GM18861 (cell line): Measurements from ENCODE around the gene CREG2.

ENCODE experiments used
- ATAC-seq: cut with Tn5 transposase; IDR thresholded peaks from one replicate; pipeline ENCODE4 v1.9.1; 2021; ENCODE audit not compliant: unreplicated experiment

The CREG2 gene, protein sequence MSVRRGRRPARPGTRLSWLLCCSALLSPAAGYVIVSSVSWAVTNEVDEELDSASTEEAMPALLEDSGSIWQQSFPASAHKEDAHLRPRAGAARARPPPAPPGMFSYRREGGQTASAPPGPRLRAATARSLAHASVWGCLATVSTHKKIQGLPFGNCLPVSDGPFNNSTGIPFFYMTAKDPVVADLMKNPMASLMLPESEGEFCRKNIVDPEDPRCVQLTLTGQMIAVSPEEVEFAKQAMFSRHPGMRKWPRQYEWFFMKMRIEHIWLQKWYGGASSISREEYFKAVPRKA

DNA sequence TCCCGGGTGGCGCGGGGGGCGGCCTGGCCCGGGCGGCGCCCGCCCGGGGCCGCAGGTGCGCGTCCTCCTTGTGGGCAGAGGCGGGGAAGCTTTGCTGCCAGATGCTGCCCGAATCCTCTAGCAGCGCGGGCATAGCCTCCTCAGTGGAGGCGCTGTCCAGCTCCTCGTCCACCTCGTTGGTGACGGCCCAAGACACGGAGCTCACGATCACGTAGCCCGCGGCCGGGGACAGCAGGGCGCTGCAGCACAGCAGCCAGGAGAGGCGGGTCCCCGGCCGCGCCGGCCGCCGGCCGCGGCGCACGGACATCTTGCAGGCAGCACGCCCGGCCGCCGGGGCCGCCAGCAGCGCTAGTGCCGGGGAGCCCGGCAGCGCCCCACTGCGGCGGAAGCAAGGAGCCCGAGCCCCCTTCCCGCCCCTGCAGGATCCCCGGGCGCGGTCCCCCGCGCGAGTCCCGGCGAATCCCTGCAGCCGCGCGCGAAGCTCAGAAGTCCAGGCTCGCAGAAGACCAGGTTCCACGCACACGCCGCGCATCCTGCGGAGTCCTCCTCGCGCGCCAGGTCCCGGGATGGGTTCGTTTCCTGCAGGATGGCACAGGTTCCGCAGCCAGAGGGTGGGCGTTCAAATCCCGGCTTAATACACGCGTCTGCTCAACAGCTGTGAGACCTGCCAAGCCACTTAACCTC, at the start of gene CREG2:
Gene CREG2 (minus strand): TSS at position 353 of the 684 bp plus-strand sequence. CDS start 46 bp downstream, at position 307.
- ATAC-seq, result no peak

DNA sequence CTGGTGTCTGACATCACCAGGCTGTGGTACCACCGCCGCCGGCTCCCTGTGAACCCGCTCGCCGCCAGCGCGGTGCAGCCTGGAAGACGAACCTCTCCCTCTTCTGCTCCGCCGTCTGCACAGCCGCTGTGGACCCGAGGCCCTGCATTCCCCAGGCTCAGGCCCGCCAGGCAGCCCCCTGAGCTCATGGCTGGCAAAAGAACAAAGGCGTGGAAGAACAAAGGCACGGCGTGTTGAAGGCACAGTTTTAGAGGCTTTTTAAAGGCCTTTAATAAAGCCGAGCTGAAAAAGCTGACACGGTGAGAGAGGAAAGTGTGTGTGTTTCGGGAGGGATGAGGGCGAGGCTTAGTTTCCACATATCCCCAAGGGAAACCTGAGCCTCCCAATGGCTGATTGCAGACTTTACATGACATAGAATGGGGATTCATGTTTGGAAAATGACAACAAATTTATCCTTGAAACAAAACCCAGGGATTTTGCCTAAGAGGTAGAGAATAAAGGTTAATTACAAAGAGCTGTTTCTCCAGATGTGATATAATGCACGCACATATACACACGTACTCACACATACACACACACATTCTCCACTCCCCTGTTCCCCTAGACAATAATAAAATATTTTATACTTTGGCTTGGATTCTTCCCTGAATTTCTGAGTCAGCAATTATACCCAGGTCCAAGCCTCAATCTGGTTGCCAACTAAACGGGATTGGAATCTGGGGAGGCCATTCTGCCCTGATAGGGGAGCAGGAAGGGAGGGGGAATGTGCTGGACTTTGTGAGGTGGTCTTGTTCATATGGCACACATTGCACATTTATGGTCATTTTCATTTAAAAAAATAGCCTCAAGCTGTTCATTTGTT, 47.9 kb upstream of the CREG2 start:
- no peak for ATAC-seq

DNA sequence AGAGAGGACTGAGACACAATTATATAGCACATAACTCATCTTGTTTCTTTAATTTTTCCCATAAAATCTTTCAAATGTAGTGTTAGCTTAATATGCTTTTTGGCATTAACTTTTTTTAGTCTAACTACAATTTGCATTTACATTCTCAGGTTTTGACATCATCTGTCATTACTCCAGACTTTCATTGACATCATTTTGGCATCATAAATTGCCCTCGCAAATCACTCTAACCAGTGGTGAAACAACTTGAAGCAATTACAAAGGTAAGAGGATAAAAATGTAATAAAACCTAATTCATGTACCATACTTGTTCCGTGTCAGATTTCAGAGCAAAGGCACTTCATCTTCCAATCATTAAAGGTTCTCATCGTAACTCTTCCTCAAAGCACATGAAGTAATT, 46.2 kb upstream of the CREG2 start:
- no peak for ATAC-seq

DNA sequence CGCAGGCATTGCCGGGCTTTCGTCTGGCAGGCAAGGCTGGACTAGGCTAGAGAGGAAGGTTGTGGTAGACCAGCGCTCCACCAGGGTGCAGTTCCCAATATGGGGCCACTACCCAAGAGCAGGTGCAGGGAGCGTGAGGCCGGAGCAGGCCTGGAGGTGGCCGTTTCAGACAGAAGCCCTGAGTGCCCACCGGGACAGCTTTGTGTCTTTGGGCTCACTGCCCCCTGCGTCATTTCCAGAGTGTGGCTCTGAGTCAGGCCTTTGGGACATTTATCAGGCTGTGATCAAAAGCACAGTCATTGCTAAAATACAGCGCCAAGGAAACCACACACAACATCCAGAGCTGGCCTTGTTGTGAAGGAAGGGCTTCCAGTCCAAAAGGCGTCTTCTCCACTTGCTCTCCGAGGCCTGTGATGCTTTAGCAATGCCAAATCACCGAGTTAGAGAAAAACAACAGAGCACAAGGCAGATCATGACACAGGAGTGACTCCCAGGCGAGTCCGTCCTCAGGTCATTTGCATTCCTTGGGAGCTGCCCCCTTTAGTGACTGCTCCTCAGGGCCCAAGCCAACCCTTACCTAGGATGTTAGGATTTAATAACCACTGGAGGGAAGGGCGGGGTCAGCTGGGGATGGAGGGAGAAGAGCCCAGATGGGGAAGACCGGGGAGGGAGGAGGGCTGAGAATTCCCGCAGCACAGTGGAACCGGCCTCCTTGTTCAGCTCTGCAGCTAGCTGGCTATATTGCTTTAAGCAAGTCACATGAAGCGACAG, 45.3 kb upstream of the CREG2 start:
- no peak for ATAC-seq

DNA sequence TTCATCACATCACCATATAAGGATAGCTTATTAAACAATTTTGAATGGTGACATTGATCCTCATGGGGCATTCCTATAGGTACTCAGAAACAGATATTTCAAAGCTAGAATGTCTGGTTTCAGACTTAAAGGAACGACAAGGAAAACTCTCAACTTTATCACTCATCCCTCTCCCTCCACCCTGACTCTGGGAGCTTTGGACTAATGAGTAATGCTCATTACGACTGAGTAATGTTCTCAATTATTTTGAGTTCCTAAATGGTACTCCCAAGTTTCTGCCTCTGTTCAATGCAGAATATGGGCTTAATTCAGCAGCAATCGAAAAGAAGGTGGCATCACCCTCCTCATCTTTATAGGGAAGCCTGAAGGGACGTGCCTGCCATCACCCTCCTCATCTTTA, 44.2 kb upstream of the CREG2 start:
- no peak for ATAC-seq

DNA sequence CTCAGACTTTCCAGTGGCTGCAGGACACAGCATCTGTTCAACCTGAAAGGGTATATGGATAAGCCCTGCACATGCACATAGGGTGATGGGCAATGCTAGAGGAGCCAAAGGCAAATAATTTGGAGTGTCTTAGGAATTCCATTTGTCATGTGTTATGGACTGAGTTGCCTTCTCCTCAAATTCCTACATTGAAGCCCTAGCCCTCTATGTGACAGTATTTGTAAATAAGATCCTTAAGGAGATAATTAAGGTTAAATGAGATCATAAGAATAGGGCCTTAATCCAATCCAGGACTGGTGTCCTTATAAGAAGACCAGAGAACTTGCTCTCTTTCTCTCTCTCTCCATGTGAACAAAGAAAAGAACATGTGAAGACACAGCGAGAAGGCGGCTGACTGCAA, 42.9 kb upstream of the CREG2 start:
- no peak for ATAC-seq

DNA sequence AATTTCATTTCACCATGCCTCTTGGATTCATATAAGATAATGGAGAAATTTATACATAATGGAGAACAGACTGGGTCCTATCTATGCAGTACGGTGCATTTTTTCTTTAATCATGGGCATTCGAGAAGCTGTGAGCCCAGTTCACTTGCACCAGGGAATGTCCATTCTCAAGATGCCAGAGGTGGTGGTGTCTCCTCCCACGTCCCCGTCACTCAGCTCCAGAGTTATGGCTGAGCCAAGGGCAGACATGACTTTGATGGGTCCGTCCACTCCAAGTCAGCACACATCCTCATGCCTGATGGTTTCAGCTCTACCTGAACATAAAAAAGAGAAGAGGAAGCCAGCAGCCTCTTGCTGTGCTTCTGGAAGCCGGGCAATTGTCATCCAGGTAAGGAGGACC, 42.1 kb upstream of the CREG2 start:
- ATAC-seq, result no peak

DNA sequence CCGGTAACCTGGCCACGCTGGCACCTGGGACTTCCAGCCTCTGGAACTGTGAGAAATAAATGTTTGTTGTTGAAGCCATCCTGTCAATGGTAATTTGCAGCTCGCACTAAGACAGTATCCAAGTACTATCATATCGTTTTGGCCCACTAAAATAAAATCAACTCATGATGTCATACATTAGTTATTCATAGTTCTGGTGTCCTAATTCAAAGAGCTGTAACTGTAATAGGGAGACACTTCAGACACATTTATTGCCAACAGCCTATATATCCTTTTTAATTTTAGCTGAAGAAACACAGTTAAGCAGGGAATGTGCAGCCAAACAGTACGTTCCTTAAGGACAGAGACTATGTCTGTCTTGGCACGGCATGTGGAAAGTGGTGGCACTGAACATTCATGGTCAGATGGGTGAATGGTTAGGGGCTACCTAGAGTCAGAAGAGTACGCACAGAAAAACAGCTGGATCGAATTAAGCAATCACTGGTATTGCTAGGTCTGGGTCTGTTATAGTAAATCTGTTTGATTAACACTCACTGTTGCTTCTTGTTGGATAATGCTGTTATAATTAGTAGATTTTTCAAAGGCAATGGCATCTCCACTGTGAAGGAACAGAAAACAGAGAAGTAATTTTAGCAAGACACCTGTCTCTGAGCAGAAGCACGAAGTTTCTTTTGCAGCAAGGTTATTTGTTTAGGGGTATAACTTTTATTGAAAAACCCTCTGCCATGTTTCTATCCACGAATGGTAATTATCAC, 41.3 kb upstream of the CREG2 start:
- no peak for ATAC-seq

DNA sequence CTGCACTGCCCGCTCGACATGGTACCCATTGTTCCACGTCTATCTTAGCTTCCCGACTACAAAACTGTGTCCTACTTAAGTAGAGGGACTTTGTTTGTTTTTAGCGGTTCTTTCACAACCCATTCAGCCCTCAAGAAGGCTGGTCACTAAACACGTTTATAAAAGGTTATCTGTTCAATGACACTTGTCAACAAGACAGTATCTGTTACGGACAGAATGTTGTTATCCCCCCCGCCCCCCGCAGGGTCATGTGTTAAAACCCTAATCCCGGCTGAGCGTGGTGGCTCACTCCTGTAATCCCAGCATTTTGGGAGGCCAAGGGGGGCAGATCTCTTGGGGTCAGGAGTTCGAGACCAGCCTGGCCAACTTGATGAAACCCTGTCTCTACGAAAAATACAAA, 40.4 kb upstream of the CREG2 start:
- no peak for ATAC-seq

DNA sequence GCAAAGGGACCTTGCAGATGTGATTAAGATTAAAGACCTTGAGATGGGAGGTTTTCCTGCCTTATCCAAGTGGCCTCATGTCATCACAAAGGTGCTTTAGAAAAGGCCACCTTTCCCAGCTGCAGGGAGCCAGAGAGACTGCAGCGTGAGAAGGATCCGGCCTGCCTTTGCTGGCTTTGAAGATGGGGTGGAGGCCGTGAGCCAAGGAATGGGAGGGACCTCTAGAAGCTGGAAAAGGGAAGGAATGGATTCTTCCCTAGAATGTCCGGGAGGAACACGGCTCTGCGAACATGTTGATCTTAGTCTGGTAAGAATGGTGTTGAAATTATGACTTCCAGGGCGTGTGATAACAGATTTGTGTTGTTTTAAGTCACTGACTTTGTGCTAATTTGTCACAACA, 39.9 kb upstream of the CREG2 start:
- ATAC-seq, result no peak

DNA sequence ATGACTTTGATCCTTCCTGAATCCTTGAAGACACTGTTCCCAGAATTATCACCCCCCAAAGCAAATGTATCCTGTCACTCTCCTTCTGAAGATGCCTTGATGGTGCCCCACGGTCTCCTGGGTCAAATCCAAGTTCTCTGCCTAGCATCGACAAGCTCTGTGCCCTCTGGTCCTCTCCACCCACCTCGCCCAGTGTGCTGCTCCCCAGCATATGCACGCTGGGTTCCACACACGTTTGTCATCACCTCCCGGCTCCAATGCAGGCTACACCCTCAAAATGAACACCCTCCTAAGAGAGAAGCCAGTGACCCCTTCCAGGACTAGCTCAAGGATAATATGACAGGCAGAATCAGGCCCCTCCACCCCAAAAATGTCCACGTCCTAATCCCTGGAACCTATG, 39.5 kb upstream of the CREG2 start:
- ATAC-seq, result no peak

DNA sequence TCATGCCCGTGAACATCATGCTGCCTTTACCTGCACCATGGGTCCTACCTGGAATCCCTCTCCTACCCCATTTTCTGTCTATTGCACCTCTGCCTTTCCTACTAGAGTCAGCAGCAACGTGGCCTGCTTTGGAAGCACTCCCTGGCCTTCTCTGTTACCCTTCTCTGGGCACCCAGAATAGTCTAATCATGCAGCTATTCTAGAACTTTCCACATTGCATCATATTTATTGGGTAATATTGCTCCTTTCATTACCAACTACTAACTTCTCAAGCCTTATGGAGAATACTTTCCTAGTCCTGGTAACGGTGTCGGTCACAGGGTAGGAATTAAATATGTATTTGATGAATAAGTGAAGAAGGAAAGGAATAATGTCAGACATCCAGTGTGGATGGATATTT, 33.3 kb upstream of the CREG2 start:
- ATAC-seq, result no peak

DNA sequence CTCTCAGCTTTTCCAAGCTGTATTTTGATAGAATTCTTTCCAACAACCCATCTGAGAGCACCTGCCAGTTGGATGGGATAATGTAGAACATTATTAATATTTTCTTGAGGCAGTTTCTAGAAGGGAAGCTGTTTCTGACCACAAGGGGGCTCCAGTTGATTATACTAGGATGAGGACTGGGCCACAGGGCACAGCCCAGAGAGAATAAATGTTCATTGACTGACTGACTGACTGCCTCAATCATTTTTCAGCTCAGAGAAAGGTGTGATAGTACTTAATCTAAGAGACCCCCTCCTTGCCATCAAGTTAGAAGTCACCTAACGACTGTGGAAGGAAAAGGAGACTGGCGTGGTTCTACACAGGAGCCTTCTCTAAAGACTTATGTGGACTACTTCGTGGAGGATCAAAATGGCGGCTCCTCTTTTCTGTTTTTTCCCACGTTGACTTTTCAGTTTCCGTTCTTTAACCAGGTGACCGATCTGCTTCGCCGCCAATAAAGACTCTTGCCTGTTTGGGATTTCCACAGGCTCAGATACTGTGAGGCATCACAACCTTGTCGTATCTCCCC, 31.9 kb upstream of the CREG2 start:
- no peak for ATAC-seq

DNA sequence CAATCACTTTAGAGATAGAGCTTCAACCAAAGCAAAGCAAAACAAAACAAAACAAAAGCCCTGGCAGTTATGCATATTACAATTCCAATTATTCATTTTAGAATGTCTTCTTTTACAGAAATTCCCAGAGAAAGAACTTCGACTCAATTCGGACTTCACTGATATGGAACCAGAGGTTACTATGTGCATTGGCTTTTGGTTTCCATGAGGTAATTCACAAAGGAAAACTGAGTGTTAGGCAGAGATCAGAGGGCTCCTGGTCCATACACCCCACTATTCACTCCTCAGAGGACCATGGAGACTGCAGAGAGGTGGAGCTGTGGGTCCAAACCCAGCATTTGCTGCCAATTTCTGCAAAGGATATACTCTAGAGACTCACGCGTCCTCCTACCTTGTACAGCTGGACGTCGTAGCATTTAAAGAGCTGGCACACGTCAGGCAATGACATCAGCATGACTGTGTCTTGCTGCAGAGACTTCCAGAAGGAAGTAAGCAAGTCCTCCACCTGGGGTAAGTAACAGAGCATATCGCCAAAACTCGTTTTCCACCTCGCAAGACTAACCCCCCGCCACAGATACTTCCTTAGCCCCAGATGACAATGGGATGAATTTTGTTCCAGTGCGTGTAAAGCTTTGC, 31.3 kb upstream of the CREG2 start:
- no peak for ATAC-seq

DNA sequence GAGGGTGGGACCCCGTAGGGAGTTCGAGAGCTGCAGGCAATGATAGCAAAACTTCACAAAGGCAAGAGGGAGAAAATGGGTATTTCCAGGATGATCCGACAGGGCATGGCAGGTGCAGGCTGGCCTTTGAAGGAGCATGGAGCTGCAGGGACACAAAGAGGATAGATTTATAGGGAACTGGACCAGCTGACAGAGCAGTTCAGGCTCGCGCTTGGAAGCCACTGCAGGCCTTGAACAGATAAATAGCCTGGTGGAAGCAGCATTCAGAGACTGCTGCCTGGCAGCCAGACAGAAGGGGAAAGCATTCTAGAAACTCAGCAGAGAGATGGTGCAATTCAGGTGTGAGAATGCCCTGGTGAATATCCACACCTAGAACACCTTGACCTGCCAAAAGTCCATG, 29.3 kb upstream of the CREG2 start:
- ATAC-seq, result no peak

DNA sequence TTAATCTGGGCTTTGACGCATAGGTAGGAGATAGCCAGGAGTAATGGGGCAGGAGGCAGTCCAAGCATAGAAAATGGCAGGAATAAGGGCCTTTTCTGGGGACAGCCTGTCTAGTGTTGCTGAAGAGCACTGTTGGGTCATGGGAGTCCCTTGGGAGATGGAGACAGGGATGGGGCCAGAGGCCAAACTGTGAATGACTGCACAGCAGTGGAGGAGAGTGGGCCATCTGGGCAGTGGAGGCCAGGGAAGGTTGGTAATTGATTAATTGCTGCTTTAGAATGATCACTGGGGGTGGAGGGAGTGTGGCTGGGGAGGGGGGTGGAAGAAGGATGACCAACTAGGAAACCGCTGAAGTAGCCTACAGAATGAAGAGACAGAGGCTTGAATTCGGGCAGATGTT, 28.6 kb upstream of the CREG2 start:
- ATAC-seq, result no peak

DNA sequence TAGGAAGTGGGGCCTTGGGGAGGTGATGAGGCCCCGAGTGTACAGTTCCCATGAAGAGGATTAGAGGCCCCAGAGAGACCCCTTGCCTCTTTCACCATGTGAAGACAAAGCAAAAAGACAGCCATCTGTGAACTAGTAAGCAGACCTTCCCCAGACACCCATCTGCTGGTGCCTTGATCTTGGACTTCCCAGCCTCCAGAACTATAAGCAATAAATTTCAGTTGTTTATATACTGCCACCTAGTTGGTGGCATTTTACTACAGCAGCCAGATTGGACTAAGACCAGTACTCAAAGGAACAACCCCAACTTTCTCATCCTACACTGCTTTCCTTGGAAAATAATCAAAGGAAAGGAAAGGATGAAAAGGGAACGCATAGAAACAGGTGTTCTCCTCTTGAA, 27.9 kb upstream of the CREG2 start:
- ATAC-seq, result no peak

DNA sequence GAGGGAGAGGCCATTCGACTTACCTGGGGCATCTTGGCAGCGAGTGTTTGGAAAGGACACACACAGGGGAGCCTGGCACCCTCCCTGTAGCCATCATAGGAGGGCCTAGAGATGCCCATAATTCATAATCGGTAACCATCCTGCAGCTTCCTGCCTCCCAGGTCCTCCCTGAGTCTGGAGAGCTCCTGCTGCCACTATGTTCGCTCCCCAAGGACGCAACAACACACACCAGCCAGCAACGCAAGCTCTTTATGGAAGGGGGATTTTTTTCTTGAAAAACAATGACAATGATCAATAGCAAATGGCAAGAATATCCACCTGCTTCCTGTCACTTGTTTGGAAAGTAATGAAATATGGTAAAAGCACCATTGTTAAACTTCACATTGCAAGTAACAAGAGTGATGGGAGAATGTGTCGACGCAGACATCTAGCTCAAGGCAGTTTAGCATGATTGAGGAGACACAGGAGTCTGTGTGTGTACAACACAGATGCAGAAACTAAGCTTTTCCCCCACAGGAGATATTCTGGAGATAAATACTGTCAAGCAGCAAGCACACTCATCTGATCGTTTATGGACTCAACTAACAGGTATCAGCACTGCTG, 24.9 kb upstream of the CREG2 start:
- ATAC-seq, result no peak

DNA sequence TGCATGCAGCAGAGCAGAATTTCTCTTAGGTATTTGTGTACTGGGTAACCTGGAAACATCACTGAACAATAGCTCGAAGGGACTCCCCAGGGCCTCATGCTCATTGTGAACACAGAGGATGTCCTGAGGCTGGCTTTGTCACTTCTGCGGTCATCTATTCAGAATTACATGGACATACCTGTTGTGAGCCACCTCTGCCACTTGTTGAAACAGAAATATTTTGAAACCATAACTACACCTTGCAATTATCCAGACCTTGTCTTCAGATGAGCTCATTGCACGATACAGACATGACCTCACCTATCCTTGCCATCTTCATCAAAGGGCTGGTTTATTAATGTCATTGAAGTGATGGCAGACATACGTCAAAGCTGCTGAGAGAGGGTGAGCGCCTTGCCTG, 23.4 kb upstream of the CREG2 start:
- ATAC-seq, result no peak
